LNCAP (cell line): ENCODE results near the gene MYO1E.

Experiments
- CTCF ChIP-seq: fragments of 450-650 bp; IDR thresholded peaks from 2 replicates; pipeline ENCODE4 v1.5.1; 2017; ENCODE audit warnings: mild to moderate bottlenecking

Gene MYO1E

DNA sequence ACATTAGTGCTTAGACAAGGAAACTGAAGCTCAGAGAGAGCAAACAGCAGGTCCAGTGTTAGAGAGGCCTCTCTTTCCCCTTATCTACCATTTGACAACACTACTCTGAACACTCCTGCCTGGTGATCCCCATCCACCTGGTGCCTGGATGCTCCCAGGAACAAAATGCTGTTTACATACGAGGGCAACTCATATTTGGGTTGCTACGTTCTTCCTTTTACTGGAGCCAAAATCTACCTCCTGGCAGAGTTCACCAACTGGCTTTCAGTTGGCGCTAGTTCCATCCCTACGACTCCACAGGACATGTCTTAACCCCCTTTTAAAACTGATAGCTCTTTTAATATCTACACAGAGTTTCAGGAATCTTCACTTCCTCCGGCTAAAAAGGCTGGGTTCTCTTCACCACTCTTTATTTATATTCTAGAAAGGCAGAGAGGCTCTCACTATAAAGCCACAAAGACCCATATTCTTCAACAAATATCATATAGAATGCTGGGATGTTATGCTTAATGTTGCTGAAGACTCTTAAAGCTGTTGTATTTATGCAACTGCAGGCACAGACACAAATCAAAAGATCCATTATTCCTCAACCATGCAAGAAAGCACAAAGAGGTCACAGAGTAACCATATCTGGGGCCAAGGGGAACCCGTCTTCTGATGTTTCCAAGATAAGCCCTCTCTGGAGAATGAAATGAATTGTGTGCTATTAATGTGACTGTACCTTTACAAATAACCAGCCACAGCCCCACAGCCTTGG, 219.8 kb downstream of the MYO1E start:
- no peak for TF ChIP-seq CTCF

DNA sequence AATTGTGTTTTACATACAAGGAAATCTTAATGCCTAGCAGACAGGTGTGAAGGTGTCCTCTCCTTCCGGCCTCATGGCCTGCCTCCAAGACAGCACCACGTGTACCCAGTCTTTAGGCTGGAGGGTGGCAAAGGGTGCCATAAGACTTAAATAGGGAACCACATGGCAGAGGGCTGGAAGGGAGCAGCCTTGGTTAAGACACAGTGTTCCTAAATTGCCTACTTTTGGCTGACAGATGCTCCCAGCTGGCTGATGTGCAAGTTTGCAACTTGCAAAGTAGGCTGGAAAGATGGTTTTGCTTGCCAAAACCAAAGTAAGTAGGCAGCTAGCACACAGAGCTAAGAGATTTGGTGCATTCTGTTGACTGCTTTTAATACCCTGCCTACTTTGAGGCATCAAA, 222.5 kb downstream of the MYO1E start:
- no peak for TF ChIP-seq CTCF

DNA sequence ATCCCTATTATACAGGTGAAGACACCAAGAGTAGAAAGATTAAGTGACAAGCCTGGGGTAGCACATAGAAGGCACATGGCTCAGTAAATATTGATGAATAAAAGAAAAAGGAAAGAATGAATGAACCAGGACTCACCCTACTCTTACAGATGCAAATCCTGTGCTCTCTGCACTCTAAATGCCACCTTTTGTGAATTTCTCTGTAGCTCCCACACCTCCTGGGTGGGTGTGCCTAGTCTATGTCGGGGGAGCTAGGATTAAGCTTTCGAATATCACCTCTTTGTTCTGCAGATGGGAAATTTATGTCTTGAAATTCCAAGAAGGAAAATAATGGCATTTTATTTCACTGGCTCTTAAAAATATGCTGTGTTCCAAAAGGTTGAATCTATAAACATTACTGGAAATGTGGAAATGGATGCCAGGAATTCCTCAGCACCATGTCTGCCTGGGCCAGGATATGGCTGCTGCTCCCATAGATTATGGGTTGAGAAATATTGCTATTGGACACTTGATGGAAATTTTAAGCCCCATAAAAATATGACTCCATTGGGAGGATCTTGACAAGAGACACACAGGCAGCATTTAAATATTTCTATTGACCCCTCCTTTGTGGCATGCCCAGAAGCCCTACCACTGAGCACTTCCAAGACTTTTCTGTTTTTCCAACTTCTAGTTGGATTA, 224.4 kb downstream of the MYO1E start:
- TF ChIP-seq CTCF, result no peak

- TF ChIP-seq CTCF, result no peak
Observed at GRCh38 chr15:59147666-59148065, 225.0 kb downstream of the MYO1E start.

DNA sequence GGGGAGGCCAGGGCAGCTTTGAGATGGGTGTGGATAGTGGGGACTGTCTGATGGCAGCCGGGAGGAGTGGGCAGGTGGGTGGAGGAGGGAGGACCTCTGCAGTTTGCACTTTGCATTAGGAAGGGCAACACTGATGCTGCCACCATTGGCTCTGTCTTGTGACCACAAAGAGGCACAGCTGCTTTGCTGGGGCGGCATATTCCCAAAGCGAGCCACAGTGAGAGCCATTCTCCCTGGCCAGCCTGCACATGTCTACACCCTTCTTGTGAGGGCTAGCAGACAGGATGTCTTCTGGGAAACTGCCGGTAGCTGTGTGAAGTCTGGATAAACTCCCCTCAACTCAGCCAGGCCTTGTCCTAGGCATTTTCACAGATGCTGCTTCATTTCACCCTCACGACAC, 229.4 kb downstream of the MYO1E start:
- TF ChIP-seq CTCF, result no peak

- TF ChIP-seq CTCF, result no peak
Observed at GRCh38 chr15:59140422-59141226, 232.0 kb downstream of the MYO1E start.

DNA sequence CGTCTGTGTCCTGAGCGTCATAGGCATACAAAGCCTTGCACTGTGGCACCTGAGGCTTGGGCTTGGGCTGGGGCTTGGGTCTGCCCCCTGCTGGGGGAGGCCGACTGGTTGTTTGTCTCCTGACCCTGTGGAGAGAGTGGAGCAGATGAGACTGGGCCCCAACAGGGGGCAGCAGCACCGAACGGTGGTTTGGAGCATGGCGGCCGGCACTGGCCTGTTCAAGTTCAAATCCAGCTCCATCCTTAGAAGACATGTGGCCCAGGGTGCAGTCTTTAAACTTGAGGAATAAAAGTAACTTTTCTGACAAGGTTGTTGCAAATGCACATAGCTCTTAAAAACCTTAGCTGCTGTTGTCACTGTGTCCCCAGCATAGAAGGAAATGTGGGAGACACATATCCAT, 234.4 kb downstream of the MYO1E start:
- peak; percentile 70 for TF ChIP-seq CTCF
